Lower leg skin (tissue), 3 donors: ENCODE results near the gene LDAF1.
"Not testable (repeated sequence)": the region's sequence is repeated elsewhere in the genome, so short reads cannot be mapped to it uniquely, and the experiment has no call there.

ENCODE experiments used
- POLR2A ChIP-seq, 2 donors: fragments of 450-650 bp; IDR thresholded peaks; one replicate each; pipeline ENCODE4 v1.6.1; 2016 to 2017; ENCODE audit warnings: antibody characterized with exemption in 2 of 2, mild to moderate bottlenecking in 1 of 2, moderate library complexity in 1 of 2
- TF ChIP-seq, protein P1 (sequence below), 3 donors: fragments of 450-650 bp; IDR thresholded peaks; one replicate each; pipeline ENCODE4 v1.5.1; 2016; ENCODE audit warnings: antibody characterized with exemption in 3 of 3, mild to moderate bottlenecking in 3 of 3, moderate library complexity in 2 of 3

GRCh38 chr16:21156011-21156410 is 2.5 kb upstream of the LDAF1 start:
- not testable (repeated sequence) for TF ChIP-seq POLR2A (IDR thresholded peaks at IDR 0.05)
- TF ChIP-seq, protein P1, sequence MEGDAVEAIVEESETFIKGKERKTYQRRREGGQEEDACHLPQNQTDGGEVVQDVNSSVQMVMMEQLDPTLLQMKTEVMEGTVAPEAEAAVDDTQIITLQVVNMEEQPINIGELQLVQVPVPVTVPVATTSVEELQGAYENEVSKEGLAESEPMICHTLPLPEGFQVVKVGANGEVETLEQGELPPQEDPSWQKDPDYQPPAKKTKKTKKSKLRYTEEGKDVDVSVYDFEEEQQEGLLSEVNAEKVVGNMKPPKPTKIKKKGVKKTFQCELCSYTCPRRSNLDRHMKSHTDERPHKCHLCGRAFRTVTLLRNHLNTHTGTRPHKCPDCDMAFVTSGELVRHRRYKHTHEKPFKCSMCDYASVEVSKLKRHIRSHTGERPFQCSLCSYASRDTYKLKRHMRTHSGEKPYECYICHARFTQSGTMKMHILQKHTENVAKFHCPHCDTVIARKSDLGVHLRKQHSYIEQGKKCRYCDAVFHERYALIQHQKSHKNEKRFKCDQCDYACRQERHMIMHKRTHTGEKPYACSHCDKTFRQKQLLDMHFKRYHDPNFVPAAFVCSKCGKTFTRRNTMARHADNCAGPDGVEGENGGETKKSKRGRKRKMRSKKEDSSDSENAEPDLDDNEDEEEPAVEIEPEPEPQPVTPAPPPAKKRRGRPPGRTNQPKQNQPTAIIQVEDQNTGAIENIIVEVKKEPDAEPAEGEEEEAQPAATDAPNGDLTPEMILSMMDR (IDR thresholded peaks at IDR 0.05), result not testable (repeated sequence)
